H9 (cell line): ENCODE data around the gene PCNX2. TPM values are rescaled to one million over a fixed set of nuclear protein-coding genes. Genes with fewer than 3 reads are reported as not detected.

Experiments
- DNase-seq: peaks from one replicate; pipeline ENCODE4 v3.0.0-alpha.2; 2017
- H2AFZ ChIP-seq: one replicate; pipeline ENCODE4 v1.6.1; 2013; ENCODE audit warnings: mild to moderate bottlenecking, low read length, control low read depth, moderate library complexity
- H2AK5ac ChIP-seq: 2 replicates; pipeline ENCODE4 v1.6.1; 2013; ENCODE audit warnings: low read length, control low read depth, mixed read lengths; ENCODE audit not compliant: insufficient read length
- H2BK120ac ChIP-seq: one replicate; pipeline ENCODE4 v1.6.1; 2013; ENCODE audit warnings: low read depth, mild to moderate bottlenecking, low read length, control low read depth, inconsistent platforms; ENCODE audit not compliant: poor library complexity, severe bottlenecking
- H2BK12ac ChIP-seq: 2 replicates; pipeline ENCODE4 v1.6.1; 2013; ENCODE audit warnings: low read length, control low read depth, mixed read lengths, low read depth; ENCODE audit not compliant: insufficient read length
- H2BK15ac ChIP-seq: 2 replicates; pipeline ENCODE4 v1.6.1; 2013; ENCODE audit warnings: low read depth, low read length, control low read depth
- H2BK20ac ChIP-seq: one replicate; pipeline ENCODE4 v1.6.1; 2013; ENCODE audit warnings: low read depth, mild to moderate bottlenecking, low read length, control low read depth, inconsistent platforms; ENCODE audit not compliant: poor library complexity, severe bottlenecking
- H2BK5ac ChIP-seq: 2 replicates; pipeline ENCODE4 v1.6.1; 2013; ENCODE audit warnings: low read length, control low read depth, mixed read lengths; ENCODE audit not compliant: insufficient read length
- H3K14ac ChIP-seq: 2 replicates; pipeline ENCODE4 v1.6.1; 2013; ENCODE audit warnings: low read length, control low read depth; ENCODE audit not compliant: insufficient read depth
- H3K18ac ChIP-seq: 2 replicates; pipeline ENCODE4 v1.6.1; 2013; ENCODE audit warnings: low read depth, mild to moderate bottlenecking, mixed read lengths, low read length, control low read depth; ENCODE audit not compliant: insufficient read length
- H3K23ac ChIP-seq: 2 replicates; pipeline ENCODE4 v1.6.1; 2013; ENCODE audit warnings: low read length, control low read depth, mixed read lengths, low read depth; ENCODE audit not compliant: insufficient read length
- H3K23me2 ChIP-seq: 2 replicates; pipeline ENCODE4 v1.6.1; 2013; ENCODE audit warnings: low read depth, mild to moderate bottlenecking, mixed read lengths, low read length, control low read depth; ENCODE audit not compliant: insufficient read length, poor library complexity, severe bottlenecking
- H3K27ac ChIP-seq: 2 replicates; pipeline ENCODE4 v1.5.1; 2013; ENCODE audit warnings: low read length, control low read depth, mixed read lengths, low read depth; ENCODE audit not compliant: insufficient read length
- H3K27me3 ChIP-seq: 2 replicates; pipeline ENCODE4 v1.6.1; 2013; ENCODE audit warnings: low read length, control low read depth, inconsistent platforms; ENCODE audit not compliant: insufficient read depth
- H3K4ac ChIP-seq: 2 replicates; pipeline ENCODE4 v1.6.1; 2013; ENCODE audit warnings: low read depth, mild to moderate bottlenecking, control low read depth, inconsistent platforms, low read length, moderate library complexity
- H3K4me1 ChIP-seq: 2 replicates; pipeline ENCODE4 v1.6.1; 2013; ENCODE audit warnings: low read length, control low read depth, inconsistent platforms; ENCODE audit not compliant: insufficient read depth
- H3K4me2 ChIP-seq: 2 replicates; pipeline ENCODE4 v1.6.1; 2013; ENCODE audit warnings: low read length, control low read depth, mixed read lengths; ENCODE audit not compliant: insufficient read length, insufficient read depth
- H3K56ac ChIP-seq: 2 replicates; pipeline ENCODE4 v1.6.1; 2013; ENCODE audit warnings: low read depth, mild to moderate bottlenecking, mixed read lengths, low read length, control low read depth; ENCODE audit not compliant: insufficient read length
- H3K79me1 ChIP-seq: 2 replicates; pipeline ENCODE4 v1.6.1; 2013; ENCODE audit warnings: low read depth, mild to moderate bottlenecking, moderate library complexity, low read length, control low read depth, inconsistent platforms; ENCODE audit not compliant: insufficient read depth, poor library complexity, severe bottlenecking
- H3K79me2 ChIP-seq: 2 replicates; pipeline ENCODE4 v1.6.1; 2013; ENCODE audit warnings: low read length, control low read depth, inconsistent platforms; ENCODE audit not compliant: insufficient read depth
- H3K9ac ChIP-seq: 2 replicates; pipeline ENCODE4 v1.6.1; 2013; ENCODE audit warnings: low read length, control low read depth, mixed read lengths; ENCODE audit not compliant: insufficient read length; ENCODE audit errors: extremely low read depth
- H3K9me3 ChIP-seq: one replicate; pipeline ENCODE4 v1.6.1; 2013; ENCODE audit warnings: low read depth, low read length, inconsistent platforms; ENCODE audit not compliant: control insufficient read depth
- H3T11ph ChIP-seq: one replicate; pipeline ENCODE4 v1.6.1; 2013; ENCODE audit warnings: mild to moderate bottlenecking, low read length, control low read depth, inconsistent platforms
- H4K20me1 ChIP-seq: one replicate; pipeline ENCODE4 v1.6.1; 2013; ENCODE audit not compliant: control insufficient read depth, insufficient read length, insufficient read depth
- H4K5ac ChIP-seq: 2 replicates; pipeline ENCODE4 v1.6.1; 2013; ENCODE audit warnings: low read depth, mild to moderate bottlenecking, mixed read lengths, low read length, control low read depth; ENCODE audit not compliant: insufficient read length
- H4K8ac ChIP-seq: replicated peaks from 2 replicates; pipeline ENCODE4 v1.6.1; 2013; ENCODE audit warnings: low read length, control low read depth, mixed read lengths, low read depth; ENCODE audit not compliant: insufficient read length
- H4K91ac ChIP-seq: 2 replicates; pipeline ENCODE4 v1.6.1; 2013; ENCODE audit warnings: low read depth, mild to moderate bottlenecking, moderate library complexity, mixed read lengths, low read length, control low read depth; ENCODE audit not compliant: insufficient read length
- H3K27ac Mint-ChIP-seq, 3 experiments: 2 replicates in 2 of 3; 3 replicates in 1 of 3; pipeline ENCODE4 v1.8.0; 2020 to 2021; ENCODE audit warnings: mixed read lengths in 3 of 3, mild to moderate bottlenecking in 1 of 3, moderate library complexity in 1 of 3
- H3K27me3 Mint-ChIP-seq: 2 replicates; pipeline ENCODE4 v1.8.0; 2021; ENCODE audit warnings: low read depth, mild to moderate bottlenecking, moderate library complexity, mixed read lengths
- H3K36me3 Mint-ChIP-seq, 3 experiments: 2 replicates in 2 of 3; 3 replicates in 1 of 3; pipeline ENCODE4 v1.8.0; 2020 to 2021; ENCODE audit warnings: low read depth in 3 of 3, mixed read lengths in 3 of 3; ENCODE audit not compliant: insufficient read depth in 1 of 3
- H3K4me1 Mint-ChIP-seq, 2 experiments: 2 replicates each; pipeline ENCODE4 v1.8.0; 2020; ENCODE audit warnings: mixed read lengths in 2 of 2
- H3K4me3 Mint-ChIP-seq, 2 experiments: 2 replicates in 1 of 2; 3 replicates in 1 of 2; pipeline ENCODE4 v1.8.0; 2020 to 2021; ENCODE audit warnings: mild to moderate bottlenecking in 2 of 2, mixed read lengths in 2 of 2, moderate library complexity in 1 of 2
- H3K9me3 Mint-ChIP-seq, 2 experiments: 2 replicates in 1 of 2; 3 replicates in 1 of 2; pipeline ENCODE4 v1.8.0; 2020; ENCODE audit warnings: mild to moderate bottlenecking in 2 of 2, mixed read lengths in 2 of 2, moderate library complexity in 1 of 2
- CTCF ChIP-seq: fragments of 200-600 bp; sonication (generic); conservative IDR thresholded peaks from 3 replicates; pipeline ENCODE4 v1.8.0; 2021; ENCODE audit warnings: antibody characterized with exemption, mild to moderate bottlenecking
- WGBS: extraction: QIAGEN DNeasy Blood & Tissue Kit; methylation state at CpG from one replicate; pipeline ENCODE4 v1.1.7; 2013; ENCODE audit warnings: missing lambda C conversion rate, low lambda C conversion rate, mixed read lengths; ENCODE audit not compliant: insufficient read length; ENCODE audit errors: extremely low coverage; 5-methylcytosine and 5-hydroxymethylcytosine counted together
- total RNA-seq: library from RNA; stranded (reverse); gene quantifications from 2 replicates; pipeline ENCODE4 v1.2.1, GENCODE V29; 2021

Gene PCNX2
- total RNA-seq, 1 experiment from 2014 or later = 45.1 TPM

GRCh38 chr1:232991238-232991637, 304.3 kb downstream of the PCNX2 start:
- no peak overlapping the region for H3K56ac ChIP-seq
- Mint-ChIP-seq H3K36me3 (peaks cover 53 to 59% (median 54%) of the 10 kb centered on the region in 3 experiments), H3K27ac (peak overlapping the region in 1 of 3 experiments; percentile 77; a peak in 1 of 7 replicates)

More at GRCh38 chr1:232991238-232991637, 304.3 kb downstream of the PCNX2 start:
- Histone ChIP-seq H3K23ac (no peak overlapping the region), H3K4me2 (no peak overlapping the region), H4K8ac (no peak overlapping the region), H2BK120ac (no peak overlapping the region), H3K27me3 (no peaks in the 10 kb centered on the region), H2BK20ac (no peak overlapping the region), H2BK15ac (no peak overlapping the region), H2BK5ac (no peak overlapping the region), H3K27ac (no peak overlapping the region), H4K5ac (no peak overlapping the region), H3K4ac (no peak overlapping the region), H2AFZ (no peak overlapping the region), H3K14ac (no peak overlapping the region), H3T11ph (no peak overlapping the region), H4K91ac (no peak overlapping the region), H2BK12ac (no peak overlapping the region), H3K23me2 (no peaks in the 10 kb centered on the region), H3K79me2 (no peaks in the 10 kb centered on the region), H3K4me1 (no peaks in the 10 kb centered on the region), H2AK5ac (no peak overlapping the region), H4K20me1 (no peaks in the 10 kb centered on the region), H3K9me3 (peaks cover 18% of the 10 kb centered on the region), H3K9ac (no peak overlapping the region), H3K79me1 (no peaks in the 10 kb centered on the region), H3K18ac (no peak overlapping the region)
- TF ChIP-seq CTCF = no peak
- H3K9me3 Mint-ChIP-seq = peaks cover 27 to 38% of the 10 kb centered on the region in 2 experiments
- no peaks in the 10 kb centered on the region; a peak in 1 of 4 replicates for H3K4me1 Mint-ChIP-seq
- H3K27me3 Mint-ChIP-seq = no peaks in the 10 kb centered on the region; the same call in 1 of the 2 replicates
- no peak for DNase-seq
- no CpG with 5 or more reads among the region's 7 CpGs for WGBS
- no peak overlapping the region for H3K4me3 Mint-ChIP-seq
